Measurements from ENCODE around the gene TMEM120B. TPM values are rescaled to one million over a fixed set of nuclear protein-coding genes. Genes with fewer than 3 reads are reported as not detected.

TMEM120B gene
- total RNA-seq, 1 experiment from 2014 or later = 15.5 TPM

DNA sequence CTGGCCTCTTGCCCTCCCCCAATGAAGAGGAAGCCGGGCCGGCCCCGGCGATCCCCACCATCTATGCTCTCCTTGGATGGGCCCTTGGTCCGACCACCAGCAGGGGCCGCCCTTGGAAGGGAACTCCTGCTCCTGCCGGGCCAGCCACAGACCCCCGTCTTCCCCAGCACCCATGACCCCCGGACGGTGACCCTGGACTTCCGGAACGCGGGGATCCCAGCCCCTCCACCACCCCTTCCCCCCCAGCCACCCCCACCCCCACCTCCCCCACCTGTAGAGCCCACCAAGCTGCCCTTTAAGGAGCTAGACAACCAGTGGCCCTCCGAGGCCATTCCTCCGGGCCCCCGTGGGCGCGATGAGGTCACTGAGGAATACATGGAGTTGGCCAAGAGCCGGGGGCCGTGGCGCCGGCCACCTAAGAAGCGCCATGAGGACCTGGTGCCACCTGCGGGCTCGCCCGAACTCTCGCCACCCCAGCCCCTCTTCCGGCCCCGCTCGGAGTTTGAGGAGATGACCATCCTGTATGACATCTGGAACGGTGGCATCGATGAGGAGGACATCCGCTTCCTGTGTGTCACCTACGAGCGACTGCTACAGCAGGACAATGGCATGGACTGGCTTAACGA, 110.7 kb downstream of the TMEM120B start:
- POLR2A ChIA-PET = no interaction called here
- intact Hi-C loops (cut with micrococcal nuclease; ENCODE audit: unreplicated experiment) = no loop called here
- H3K27ac Mint-ChIP-seq (ENCODE audit: unreplicated experiment) = no peak overlapping the region
- peaks cover 48% of the 10 kb centered on the region for H3K36me3 Mint-ChIP-seq (ENCODE audit: insufficient read depth, unreplicated experiment)
- Histone ChIP-seq H3K36me3 (ENCODE audit: control insufficient read depth, insufficient read depth, low read length) (no peaks in the 10 kb centered on the region), H3K4me3 (ENCODE audit: low read depth, low read length) (no peak overlapping the region), H3K4me1 (no peaks in the 10 kb centered on the region), H3K9me3 (no peaks in the 10 kb centered on the region), H3K27me3 (replicated peaks; ENCODE audit: control insufficient read depth, insufficient read depth, low read length) (no peaks in the 10 kb centered on the region)
- no TSS peak for BruUV-seq (replicated peaks)
- TF ChIP-seq, protein P1, sequence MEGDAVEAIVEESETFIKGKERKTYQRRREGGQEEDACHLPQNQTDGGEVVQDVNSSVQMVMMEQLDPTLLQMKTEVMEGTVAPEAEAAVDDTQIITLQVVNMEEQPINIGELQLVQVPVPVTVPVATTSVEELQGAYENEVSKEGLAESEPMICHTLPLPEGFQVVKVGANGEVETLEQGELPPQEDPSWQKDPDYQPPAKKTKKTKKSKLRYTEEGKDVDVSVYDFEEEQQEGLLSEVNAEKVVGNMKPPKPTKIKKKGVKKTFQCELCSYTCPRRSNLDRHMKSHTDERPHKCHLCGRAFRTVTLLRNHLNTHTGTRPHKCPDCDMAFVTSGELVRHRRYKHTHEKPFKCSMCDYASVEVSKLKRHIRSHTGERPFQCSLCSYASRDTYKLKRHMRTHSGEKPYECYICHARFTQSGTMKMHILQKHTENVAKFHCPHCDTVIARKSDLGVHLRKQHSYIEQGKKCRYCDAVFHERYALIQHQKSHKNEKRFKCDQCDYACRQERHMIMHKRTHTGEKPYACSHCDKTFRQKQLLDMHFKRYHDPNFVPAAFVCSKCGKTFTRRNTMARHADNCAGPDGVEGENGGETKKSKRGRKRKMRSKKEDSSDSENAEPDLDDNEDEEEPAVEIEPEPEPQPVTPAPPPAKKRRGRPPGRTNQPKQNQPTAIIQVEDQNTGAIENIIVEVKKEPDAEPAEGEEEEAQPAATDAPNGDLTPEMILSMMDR (IDR thresholded peaks at IDR 0.05; ENCODE audit: insufficient read depth in 1 of 2, low read depth in 1 of 2, low read length in 1 of 2, severe bottlenecking in 1 of 2, unreplicated experiment in 1 of 2) = no peak
- DNase-seq = no peak
- no peak overlapping the region for H3K4me3 Mint-ChIP-seq (ENCODE audit: unreplicated experiment)
- CTCF ChIA-PET = interaction anchor here (0.6 to 0.7 kb wide), 2 partner anchors 24 to 309 kb away, joined by 3 to 6 read pairs; no protein-coding TSS in a partner anchor
- H3K9me3 Mint-ChIP-seq (ENCODE audit: unreplicated experiment) = no peaks in the 10 kb centered on the region
- no peaks in the 10 kb centered on the region for H3K27me3 Mint-ChIP-seq (ENCODE audit: insufficient read depth, unreplicated experiment)
- H3K4me1 Mint-ChIP-seq (ENCODE audit: low read depth, unreplicated experiment) = peaks cover 5% of the 10 kb centered on the region

DNA sequence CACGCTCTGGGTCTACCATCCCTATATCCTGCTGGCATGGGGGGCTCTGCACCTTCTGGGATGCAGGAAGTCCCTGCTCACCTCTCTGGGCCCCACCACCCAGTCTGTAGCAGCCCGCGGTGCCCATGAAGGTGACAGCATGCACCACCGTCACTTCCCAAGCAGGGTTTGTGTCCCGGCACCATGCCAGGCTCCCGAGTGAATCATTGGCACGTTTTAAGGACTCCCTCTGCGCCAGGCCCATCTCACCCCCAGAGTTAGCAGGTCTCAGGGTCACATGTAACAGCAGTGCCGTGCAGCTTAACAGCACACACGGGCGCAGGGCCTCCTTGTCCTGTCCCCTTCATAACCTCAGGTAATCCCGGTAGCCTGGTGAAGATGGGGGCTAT, 111.2 kb downstream of the TMEM120B start:
- Mint-ChIP-seq H3K27me3 (ENCODE audit: insufficient read depth, unreplicated experiment) (no peaks in the 10 kb centered on the region), H3K4me1 (ENCODE audit: low read depth, unreplicated experiment) (peaks cover 5% of the 10 kb centered on the region), H3K9me3 (ENCODE audit: unreplicated experiment) (no peaks in the 10 kb centered on the region), H3K27ac (ENCODE audit: unreplicated experiment) (no peak overlapping the region), H3K4me3 (ENCODE audit: unreplicated experiment) (no peak overlapping the region), H3K36me3 (ENCODE audit: insufficient read depth, unreplicated experiment) (peaks cover 46% of the 10 kb centered on the region)
- intact Hi-C loops (cut with micrococcal nuclease; ENCODE audit: unreplicated experiment) = no loop called here
- POLR2A ChIA-PET = no interaction called here
- Histone ChIP-seq H3K9me3 (no peaks in the 10 kb centered on the region), H3K36me3 (ENCODE audit: control insufficient read depth, insufficient read depth, low read length) (no peaks in the 10 kb centered on the region), H3K4me3 (ENCODE audit: low read depth, low read length) (no peak overlapping the region), H3K4me1 (no peaks in the 10 kb centered on the region), H3K27me3 (replicated peaks; ENCODE audit: control insufficient read depth, insufficient read depth, low read length) (no peaks in the 10 kb centered on the region)
- CTCF ChIA-PET = interaction anchor here (0.6 to 0.7 kb wide), 2 partner anchors 24 to 309 kb away, joined by 3 to 6 read pairs; no protein-coding TSS in a partner anchor
- TF ChIP-seq, protein P1 (IDR thresholded peaks at IDR 0.05; ENCODE audit: insufficient read depth in 1 of 2, low read depth in 1 of 2, low read length in 1 of 2, severe bottlenecking in 1 of 2, unreplicated experiment in 1 of 2) = no peak
- no TSS peak for BruUV-seq (replicated peaks)
- no peak for DNase-seq

DNA sequence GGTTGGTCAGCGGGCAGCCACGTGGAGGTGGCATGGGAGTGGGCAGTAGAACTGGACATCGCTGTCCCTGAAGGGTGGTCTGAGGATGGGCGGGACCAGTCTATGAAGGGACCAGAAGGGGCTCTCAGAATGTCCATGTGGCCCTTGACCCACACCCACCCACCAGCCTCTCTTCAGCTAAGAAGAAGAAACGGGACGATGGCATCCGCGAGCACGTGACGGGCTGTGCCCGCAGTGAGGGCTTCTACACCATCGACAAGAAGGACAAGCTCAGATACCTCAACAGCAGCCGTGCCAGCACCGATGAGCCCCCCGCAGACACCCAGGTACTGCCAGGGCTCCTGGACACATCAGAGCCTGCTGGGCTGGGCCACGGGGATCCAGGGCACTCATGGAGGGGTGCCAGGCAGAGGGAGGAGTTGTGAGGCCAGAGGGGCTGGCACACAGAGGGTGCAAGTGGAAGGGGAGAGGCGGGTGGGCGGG, 112.5 kb downstream of the TMEM120B start:
- Histone ChIP-seq H3K36me3 (ENCODE audit: control insufficient read depth, insufficient read depth, low read length) (no peaks in the 10 kb centered on the region), H3K4me1 (no peaks in the 10 kb centered on the region), H3K4me3 (ENCODE audit: low read depth, low read length) (no peak overlapping the region), H3K27me3 (replicated peaks; ENCODE audit: control insufficient read depth, insufficient read depth, low read length) (no peaks in the 10 kb centered on the region), H3K9me3 (no peaks in the 10 kb centered on the region)
- no TSS peak for BruUV-seq (replicated peaks)
- H3K27me3 Mint-ChIP-seq (ENCODE audit: insufficient read depth, unreplicated experiment) = no peaks in the 10 kb centered on the region
- TF ChIP-seq, protein P1 (IDR thresholded peaks at IDR 0.05; ENCODE audit: insufficient read depth in 1 of 2, low read depth in 1 of 2, low read length in 1 of 2, severe bottlenecking in 1 of 2, unreplicated experiment in 1 of 2) = no peak
- no peak for DNase-seq
- POLR2A ChIA-PET = no interaction called here
- CTCF ChIA-PET = no interaction called here
- no peak overlapping the region for H3K27ac Mint-ChIP-seq (ENCODE audit: unreplicated experiment)
- no peaks in the 10 kb centered on the region for H3K9me3 Mint-ChIP-seq (ENCODE audit: unreplicated experiment)
- peaks cover 45% of the 10 kb centered on the region for H3K36me3 Mint-ChIP-seq (ENCODE audit: insufficient read depth, unreplicated experiment)
- H3K4me1 Mint-ChIP-seq (ENCODE audit: low read depth, unreplicated experiment) = peaks cover 5% of the 10 kb centered on the region
- intact Hi-C loops (cut with micrococcal nuclease; ENCODE audit: unreplicated experiment) = no loop called here
- H3K4me3 Mint-ChIP-seq (ENCODE audit: unreplicated experiment) = no peak overlapping the region
